Type B pancreatic cell (in vitro differentiated cells): ENCODE data around the gene MPZL2. TPM values are rescaled to one million over a fixed set of nuclear protein-coding genes. Genes with fewer than 3 reads are reported as not detected.

ENCODE experiments used
- DNase-seq: peaks from one replicate; pipeline ENCODE4 v3.0.0; 2021; ENCODE audit warnings: mixed read lengths; ENCODE audit not compliant: unreplicated experiment; ENCODE audit errors: extremely low spot score
- H3K27ac Mint-ChIP-seq: 2 replicates; pipeline ENCODE4 v1.8.0; 2021; ENCODE audit warnings: mild to moderate bottlenecking, mixed read lengths
- H3K27me3 Mint-ChIP-seq: 2 replicates; pipeline ENCODE4 v1.8.0; 2021; ENCODE audit warnings: mixed read lengths
- H3K36me3 Mint-ChIP-seq: 2 replicates; pipeline ENCODE4 v1.8.0; 2021; ENCODE audit warnings: mixed read lengths
- H3K4me1 Mint-ChIP-seq: one replicate; pipeline ENCODE4 v1.8.0; 2021; ENCODE audit warnings: mixed read lengths; ENCODE audit not compliant: unreplicated experiment
- H3K4me3 Mint-ChIP-seq: 2 replicates; pipeline ENCODE4 v1.8.0; 2021; ENCODE audit warnings: mild to moderate bottlenecking, mixed read lengths
- H3K9me3 Mint-ChIP-seq: 2 replicates; pipeline ENCODE4 v1.8.0; 2021; ENCODE audit warnings: mixed read lengths
- CTCF ChIP-seq: fragments of 200-600 bp; sonication (generic); conservative IDR thresholded peaks from 2 replicates; pipeline ENCODE4 v1.5.0; 2021; ENCODE audit warnings: antibody characterized with exemption, mild to moderate bottlenecking
- total RNA-seq: library from RNA; stranded (reverse); gene quantifications from 2 replicates; pipeline ENCODE4 v1.2.1, GENCODE V29; 2021; ENCODE audit warnings: low replicate concordance

Gene MPZL2
- total RNA-seq, 1 donor from 2014 or later, result 32.7 TPM

GRCh38 chr11:118207079-118207478, 57.0 kb downstream of the MPZL2 start:
- no peaks in the 10 kb centered on the region for H3K36me3 Mint-ChIP-seq
- DNase-seq, result no peak
- H3K9me3 Mint-ChIP-seq, result no peaks in the 10 kb centered on the region
- H3K4me3 Mint-ChIP-seq, result no peak overlapping the region
- H3K4me1 Mint-ChIP-seq, result no peaks in the 10 kb centered on the region
- no peak overlapping the region for H3K27ac Mint-ChIP-seq
- H3K27me3 Mint-ChIP-seq, result peaks cover 45% of the 10 kb centered on the region
- no peak for TF ChIP-seq CTCF

- no peak for TF ChIP-seq CTCF
- Mint-ChIP-seq H3K4me1 (no peaks in the 10 kb centered on the region), H3K27me3 (peaks cover 39% of the 10 kb centered on the region), H3K27ac (no peak overlapping the region), H3K4me3 (no peak overlapping the region), H3K36me3 (no peaks in the 10 kb centered on the region), H3K9me3 (no peaks in the 10 kb centered on the region)
- DNase-seq, result no peak
Measured at GRCh38 chr11:118206391-118207031, 57.6 kb downstream of the MPZL2 start.

GRCh38 chr11:118205606-118206378, 58.3 kb downstream of the MPZL2 start:
- Mint-ChIP-seq H3K36me3 (no peaks in the 10 kb centered on the region), H3K9me3 (no peaks in the 10 kb centered on the region), H3K27me3 (peaks cover 34% of the 10 kb centered on the region), H3K4me1 (no peaks in the 10 kb centered on the region), H3K4me3 (no peak overlapping the region), H3K27ac (no peak overlapping the region)
- DNase-seq, result no peak
- no peak for TF ChIP-seq CTCF

Other genes starting within 250 kb of the MPZL2 start
- gene TMPRSS4, start 187.2 kb downstream of the MPZL2 start, total RNA-seq, result 33.8 and 169 TPM in 2 replicates
- gene SMIM35, start 177.3 kb downstream of the MPZL2 start, total RNA-seq, result 0.17 TPM in 1 of 2 replicates, not detected in the other
- 0.36 and 2.0 TPM in 2 replicates for gene SCN4B, start 111.5 kb downstream of the MPZL2 start, total RNA-seq
- gene SCN2B, start 87.7 kb downstream of the MPZL2 start, total RNA-seq, result 2.8 TPM in 1 of 2 replicates, not detected in the other
- gene JAML, start 39.3 kb downstream of the MPZL2 start, total RNA-seq, result 0.19 and 0.57 TPM in 2 replicates
- gene MPZL3, start 11.9 kb downstream of the MPZL2 start, total RNA-seq, result 10.2 and 32.1 TPM in 2 replicates
- gene CD3E, start 40.4 kb upstream of the MPZL2 start, total RNA-seq, result not detected in 2 replicates
- not detected in 2 replicates for gene CD3D, start 78.4 kb upstream of the MPZL2 start, total RNA-seq
- 0.21 TPM in 1 of 2 replicates, not detected in the other for gene CD3G, start 80.0 kb upstream of the MPZL2 start, total RNA-seq
- 42.5 and 43.6 TPM in 2 replicates for gene UBE4A, start 95.3 kb upstream of the MPZL2 start, total RNA-seq
- gene ATP5MG, start 137.3 kb upstream of the MPZL2 start, total RNA-seq, result 207 and 263 TPM in 2 replicates
- 45.5 and 71.1 TPM in 2 replicates for gene KMT2A, start 172.2 kb upstream of the MPZL2 start, total RNA-seq